ENCODE data around the gene ACTG1. TPM values are rescaled to one million over a fixed set of nuclear protein-coding genes. Genes with fewer than 3 reads are reported as not detected.

The ACTG1 gene
- total and polyA plus RNA-seq, 9 of the 15 experiments (the other 6 are each of a cell fraction or from before 2014, with no cell fraction given), result 224 to 1,775 (median 568) TPM

DNA sequence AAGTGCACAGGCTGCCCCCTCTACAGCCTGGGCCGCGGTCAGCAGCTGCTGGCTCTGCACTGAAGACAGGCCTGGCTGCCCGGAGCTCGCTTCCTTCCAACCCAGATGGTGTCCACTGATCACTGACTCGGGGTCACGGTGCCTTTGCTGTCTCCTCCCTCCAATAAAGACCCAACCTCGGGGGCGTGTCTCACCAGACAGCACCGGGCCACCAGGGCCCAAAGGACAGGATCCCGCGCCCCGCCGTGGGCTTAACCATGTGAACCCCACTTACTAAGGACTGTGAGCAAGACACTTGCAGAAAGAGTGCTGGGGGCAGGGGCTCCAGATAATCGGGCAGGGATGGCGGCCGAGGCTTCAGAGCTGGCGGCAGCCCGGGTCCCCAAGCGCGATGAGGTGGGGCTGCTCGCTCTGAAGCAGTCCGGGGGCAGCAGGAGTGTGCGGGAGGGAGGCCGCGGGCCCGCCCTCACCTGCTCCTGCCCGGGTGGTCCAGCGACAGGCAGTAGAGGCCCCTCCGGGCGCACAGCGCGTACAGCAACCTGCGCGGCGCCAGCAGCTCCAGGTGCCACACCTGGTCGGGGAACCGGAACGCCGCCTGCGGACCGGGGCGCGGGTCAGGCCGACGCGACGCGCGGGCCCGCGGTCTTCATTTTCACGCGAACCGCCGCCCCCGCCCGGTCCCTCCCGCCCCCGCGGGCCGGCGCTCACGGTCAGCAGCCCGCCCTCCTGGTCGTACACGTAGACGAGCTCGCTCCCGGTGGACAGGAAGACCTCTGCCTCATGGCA lies 39.1 kb upstream of the ACTG1 start (continued):
- TF ChIP-seq, protein P1, sequence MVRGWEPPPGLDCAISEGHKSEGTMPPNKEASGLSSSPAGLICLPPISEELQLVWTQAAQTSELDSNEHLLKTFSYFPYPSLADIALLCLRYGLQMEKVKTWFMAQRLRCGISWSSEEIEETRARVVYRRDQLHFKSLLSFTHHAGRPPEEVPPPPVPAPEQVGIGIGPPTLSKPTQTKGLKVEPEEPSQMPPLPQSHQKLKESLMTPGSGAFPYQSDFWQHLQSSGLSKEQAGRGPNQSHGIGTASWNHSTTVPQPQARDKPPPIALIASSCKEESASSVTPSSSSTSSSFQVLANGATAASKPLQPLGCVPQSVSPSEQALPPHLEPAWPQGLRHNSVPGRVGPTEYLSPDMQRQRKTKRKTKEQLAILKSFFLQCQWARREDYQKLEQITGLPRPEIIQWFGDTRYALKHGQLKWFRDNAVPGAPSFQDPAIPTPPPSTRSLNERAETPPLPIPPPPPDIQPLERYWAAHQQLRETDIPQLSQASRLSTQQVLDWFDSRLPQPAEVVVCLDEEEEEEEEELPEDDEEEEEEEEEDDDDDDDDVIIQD (CRISPR knock-in tag; IDR thresholded peaks at IDR 0.05), result no peak
- TF ChIP-seq, protein P2, sequence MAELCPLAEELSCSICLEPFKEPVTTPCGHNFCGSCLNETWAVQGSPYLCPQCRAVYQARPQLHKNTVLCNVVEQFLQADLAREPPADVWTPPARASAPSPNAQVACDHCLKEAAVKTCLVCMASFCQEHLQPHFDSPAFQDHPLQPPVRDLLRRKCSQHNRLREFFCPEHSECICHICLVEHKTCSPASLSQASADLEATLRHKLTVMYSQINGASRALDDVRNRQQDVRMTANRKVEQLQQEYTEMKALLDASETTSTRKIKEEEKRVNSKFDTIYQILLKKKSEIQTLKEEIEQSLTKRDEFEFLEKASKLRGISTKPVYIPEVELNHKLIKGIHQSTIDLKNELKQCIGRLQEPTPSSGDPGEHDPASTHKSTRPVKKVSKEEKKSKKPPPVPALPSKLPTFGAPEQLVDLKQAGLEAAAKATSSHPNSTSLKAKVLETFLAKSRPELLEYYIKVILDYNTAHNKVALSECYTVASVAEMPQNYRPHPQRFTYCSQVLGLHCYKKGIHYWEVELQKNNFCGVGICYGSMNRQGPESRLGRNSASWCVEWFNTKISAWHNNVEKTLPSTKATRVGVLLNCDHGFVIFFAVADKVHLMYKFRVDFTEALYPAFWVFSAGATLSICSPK (IDR thresholded peaks at IDR 0.05; ENCODE audit: borderline replicate concordance), result no peak
- TF ChIP-seq NFYB (IDR thresholded peaks at IDR 0.05; ENCODE audit: extremely low read depth, insufficient read length) (no peak), SMARCC2 (IDR thresholded peaks at IDR 0.05; ENCODE audit: low read depth) (no peak), ETV1 (tag; conservative IDR thresholded peaks at IDR 0.05; ENCODE audit: low read depth) (no peak), ATF2 (CRISPR knock-in tag; IDR thresholded peaks at IDR 0.05) (no peak), ZNF146 (CRISPR knock-in tag; IDR thresholded peaks at IDR 0.05; ENCODE audit: unreplicated experiment) (no peak), SREBF2 (CRISPR knock-in tag; IDR thresholded peaks at IDR 0.05) (no peak), GATAD2A (IDR thresholded peaks at IDR 0.05) (no peak), LCOR (CRISPR knock-in tag; IDR thresholded peaks at IDR 0.05) (no peak), CBFA2T2 (conservative IDR thresholded peaks at IDR 0.05) (peak; percentile 33; the same call in 1 of the 2 replicates), BMI1 (IDR thresholded peaks at IDR 0.05; ENCODE audit: low read length) (no peak), EZH2 (IDR thresholded peaks at IDR 0.05; ENCODE audit: borderline replicate concordance, low read depth, low read length) (no peak), ZNF717 (CRISPR knock-in tag; IDR thresholded peaks at IDR 0.05) (no peak), ETV5 (CRISPR knock-in tag; IDR thresholded peaks at IDR 0.05; ENCODE audit: low read depth) (no peak), HDAC1 (IDR thresholded peaks at IDR 0.05) (peak in 1 of 2 experiments; percentile 61; a peak in 2 of 4 replicates), KDM2B (CRISPR knock-in tag; IDR thresholded peaks at IDR 0.05) (no peak)
- TF ChIP-seq, protein P3, sequence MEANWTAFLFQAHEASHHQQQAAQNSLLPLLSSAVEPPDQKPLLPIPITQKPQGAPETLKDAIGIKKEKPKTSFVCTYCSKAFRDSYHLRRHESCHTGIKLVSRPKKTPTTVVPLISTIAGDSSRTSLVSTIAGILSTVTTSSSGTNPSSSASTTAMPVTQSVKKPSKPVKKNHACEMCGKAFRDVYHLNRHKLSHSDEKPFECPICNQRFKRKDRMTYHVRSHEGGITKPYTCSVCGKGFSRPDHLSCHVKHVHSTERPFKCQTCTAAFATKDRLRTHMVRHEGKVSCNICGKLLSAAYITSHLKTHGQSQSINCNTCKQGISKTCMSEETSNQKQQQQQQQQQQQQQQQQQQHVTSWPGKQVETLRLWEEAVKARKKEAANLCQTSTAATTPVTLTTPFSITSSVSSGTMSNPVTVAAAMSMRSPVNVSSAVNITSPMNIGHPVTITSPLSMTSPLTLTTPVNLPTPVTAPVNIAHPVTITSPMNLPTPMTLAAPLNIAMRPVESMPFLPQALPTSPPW (CRISPR knock-in tag; IDR thresholded peaks at IDR 0.05), result no peak; the same call in 1 of the 2 replicates
- TF ChIP-seq, protein P4, sequence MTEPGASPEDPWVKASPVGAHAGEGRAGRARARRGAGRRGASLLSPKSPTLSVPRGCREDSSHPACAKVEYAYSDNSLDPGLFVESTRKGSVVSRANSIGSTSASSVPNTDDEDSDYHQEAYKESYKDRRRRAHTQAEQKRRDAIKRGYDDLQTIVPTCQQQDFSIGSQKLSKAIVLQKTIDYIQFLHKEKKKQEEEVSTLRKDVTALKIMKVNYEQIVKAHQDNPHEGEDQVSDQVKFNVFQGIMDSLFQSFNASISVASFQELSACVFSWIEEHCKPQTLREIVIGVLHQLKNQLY (CRISPR knock-in tag; conservative IDR thresholded peaks at IDR 0.05), result no peak
- TF ChIP-seq, protein P5, sequence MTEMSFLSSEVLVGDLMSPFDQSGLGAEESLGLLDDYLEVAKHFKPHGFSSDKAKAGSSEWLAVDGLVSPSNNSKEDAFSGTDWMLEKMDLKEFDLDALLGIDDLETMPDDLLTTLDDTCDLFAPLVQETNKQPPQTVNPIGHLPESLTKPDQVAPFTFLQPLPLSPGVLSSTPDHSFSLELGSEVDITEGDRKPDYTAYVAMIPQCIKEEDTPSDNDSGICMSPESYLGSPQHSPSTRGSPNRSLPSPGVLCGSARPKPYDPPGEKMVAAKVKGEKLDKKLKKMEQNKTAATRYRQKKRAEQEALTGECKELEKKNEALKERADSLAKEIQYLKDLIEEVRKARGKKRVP (CRISPR knock-in tag; IDR thresholded peaks at IDR 0.05), result no peak

Measured in K562 (cell line).